GM12878 (cell line): ENCODE measurements around the gene FBXW7. TPM values are rescaled to one million over a fixed set of nuclear protein-coding genes. Genes with fewer than 3 reads are reported as not detected.

ENCODE experiments used
- ATAC-seq: fragments of 200-7000 bp; cut with Tn5 transposase; 3 replicates; pipeline ENCODE4 v1.9.1; 2020; ENCODE audit warnings: mild to moderate bottlenecking, moderate library complexity
- BruUV-seq: library from RNA; stranded (reverse); fragments of 400-500 nt; replicated peaks from 2 replicates; lab custom pipeline; 2021; lab: Mats Ljungman, UMichigan
- CTCF ChIA-PET: fragments of 300-600 bp; sonication (Branson Sonifier 250); formaldehyde crosslinking; extraction: SDS; loops from one replicate; lab custom pipeline; 2021; ENCODE audit warnings: inconsistent platforms; lab: Yijun Ruan, JAX
- POLR2A ChIA-PET: fragments of 350-600 bp; formaldehyde crosslinking; extraction: SDS; loops from one replicate; lab custom pipeline; 2021; ENCODE audit warnings: inconsistent platforms; lab: Charles Lee
- RAD21 ChIA-PET: fragments of 300-600 bp; sonication (Branson Sonifier 250); formaldehyde crosslinking; loops from one replicate; lab custom pipeline; 2023; ENCODE audit warnings: antibody characterized with exemption; ENCODE audit not compliant: unreplicated experiment; lab: Charles Lee
- SMC1A ChIA-PET: fragments of 300-600 bp; sonication (Branson Sonifier 250); formaldehyde crosslinking; loops from one replicate; lab custom pipeline; 2023; ENCODE audit not compliant: unreplicated experiment, uncharacterized antibody; lab: Charles Lee
- DNase-seq: peaks from one replicate; pipeline ENCODE4 v3.0.0-alpha.2; 2011; ENCODE audit warnings: low read depth, low spot score
- FAIRE-seq: peaks from 3 replicates; lab custom pipeline; 2011; peaks lifted over from hg19 to GRCh38; lab: Jason Lieb, UNC
- H2AFZ ChIP-seq: 2 replicates; pipeline ENCODE4 v1.6.0; 2011; ENCODE audit warnings: low read depth, low read length, control low read depth; ENCODE audit not compliant: control insufficient read depth
- H3K27ac ChIP-seq: 2 replicates; pipeline ENCODE4 v1.5.1; 2011; ENCODE audit warnings: control low read depth; ENCODE audit not compliant: control insufficient read depth, insufficient read depth
- H3K27me3 ChIP-seq, 2 experiments: replicated peaks in 1 of 2; 2 replicates each; pipeline versions ENCODE4 v1.6.0 to v1.6.1; 2011; ENCODE audit warnings: low read length in 1 of 2; ENCODE audit not compliant: control insufficient read depth in 2 of 2, insufficient read depth in 2 of 2
- H3K36me3 ChIP-seq, 2 experiments: 2 replicates each; pipeline ENCODE4 v1.5.1; 2011; ENCODE audit warnings: low read length in 1 of 2; ENCODE audit not compliant: control insufficient read depth in 2 of 2, insufficient read depth in 2 of 2
- H3K4me1 ChIP-seq: 2 replicates; pipeline ENCODE4 v1.6.1; 2011; ENCODE audit warnings: mild to moderate bottlenecking, low read length, moderate library complexity, mixed read lengths; ENCODE audit not compliant: control insufficient read depth, insufficient read depth
- H3K4me2 ChIP-seq: 2 replicates; pipeline ENCODE4 v1.6.0; 2011; ENCODE audit warnings: control low read depth; ENCODE audit not compliant: control insufficient read depth, insufficient read depth
- H3K4me3 ChIP-seq: fragments of 200-600 bp; sonication (generic); 2 replicates; pipeline ENCODE4 v1.5.1; 2016
- H3K79me2 ChIP-seq: 2 replicates; pipeline ENCODE4 v1.6.0; 2011; ENCODE audit warnings: low read length; ENCODE audit not compliant: control insufficient read depth, insufficient read depth
- H3K9ac ChIP-seq: 2 replicates; pipeline ENCODE4 v1.8.0; 2011; ENCODE audit warnings: low read length, control low read depth, mixed read lengths; ENCODE audit not compliant: control insufficient read depth, insufficient read depth
- H3K9me3 ChIP-seq: replicated peaks from 3 replicates; pipeline ENCODE4 v1.5.1; 2011; ENCODE audit warnings: mild to moderate bottlenecking, low read length; ENCODE audit not compliant: control insufficient read depth, insufficient read depth
- H4K20me1 ChIP-seq: 2 replicates; pipeline ENCODE4 v1.6.0; 2011; ENCODE audit not compliant: control insufficient read depth, insufficient read depth
- ATF3 ChIP-seq: IDR thresholded peaks from 2 replicates; pipeline ENCODE4 v1.6.1; 2011; ENCODE audit warnings: low read depth, mild to moderate bottlenecking, low read length, moderate library complexity, borderline replicate concordance; ENCODE audit errors: extremely low read depth
- E2F4 ChIP-seq: IDR thresholded peaks from 2 replicates; pipeline ENCODE4 v1.6.1; 2012; ENCODE audit warnings: low read depth, low read length, improper control_type of control experiment
- EGR1 ChIP-seq, 2 experiments: IDR thresholded peaks; 1 replicate in 1 of 2; 2 replicates in 1 of 2; pipeline ENCODE4 v1.6.1; 2011 to 2012; ENCODE audit warnings: low read depth in 2 of 2, low read length in 2 of 2, borderline replicate concordance in 1 of 2, mild to moderate bottlenecking in 1 of 2, moderate library complexity in 1 of 2
- IRF3 ChIP-seq: fragments of 450-650 bp; IDR thresholded peaks from 2 replicates; pipeline ENCODE4 v1.6.1; 2014; ENCODE audit warnings: mild to moderate bottlenecking
- PML ChIP-seq: IDR thresholded peaks from 2 replicates; pipeline ENCODE4 v1.6.1; 2012; ENCODE audit warnings: low read length, inconsistent platforms
- RELB ChIP-seq: fragments of 450-650 bp; IDR thresholded peaks from 2 replicates; pipeline ENCODE4 v1.6.1; 2017; ENCODE audit warnings: low read depth, mild to moderate bottlenecking, moderate library complexity
- TBL1XR1 ChIP-seq: IDR thresholded peaks from 2 replicates; pipeline ENCODE4 v1.6.1; 2012; ENCODE audit warnings: low read depth, low read length, improper control_type of control experiment
- USF2 ChIP-seq: IDR thresholded peaks from 2 replicates; pipeline ENCODE4 v1.6.1; 2011; ENCODE audit warnings: low read depth, low read length, improper control_type of control experiment, borderline replicate concordance
- YBX1 ChIP-seq: fragments of 450-650 bp; IDR thresholded peaks from 2 replicates; pipeline ENCODE4 v1.6.1; 2016; ENCODE audit warnings: antibody characterized with exemption
- WGBS: methylation state at CpG from one replicate; pipeline ENCODE4 v1.1.6; 2016; ENCODE audit warnings: low lambda C conversion rate; ENCODE audit not compliant: insufficient replicate concordance, insufficient coverage; ENCODE audit errors: missing lambda C conversion rate; 5-methylcytosine and 5-hydroxymethylcytosine counted together
- in situ Hi-C: fragments of 300-500 bp; cut with MboI; formaldehyde crosslinking; loops from 9 replicates; pipeline ENCODE4 v1.14.3; 2018; ENCODE audit warnings: mixed read lengths
- intact Hi-C: fragments of 100-400 bp; cut with micrococcal nuclease; formaldehyde crosslinking; loops from one replicate; pipeline ENCODE4 v1.14.2; 2022; ENCODE audit not compliant: unreplicated experiment
- polyA plus RNA-seq, 11 experiments: library from polyadenylated mRNA; depleted of rRNA in 4 of 11; unstranded in 6 of 11; stranded (reverse) in 5 of 11; fragments of >200 nt; fragmentation: Nextera tagmentation in 4 of 11; fragmentation: Illumina TruSeq in 1 of 11; extraction: Ambion mirVana in 4 of 11; extraction: Trizol in 1 of 11; gene quantifications; 1 replicate in 1 of 11; 2 replicates in 10 of 11; pipeline versions ENCODE4 v1.2.1 to v1.2.3, GENCODE V29; 2011 to 2016; ENCODE audit warnings: inconsistent platforms in 2 of 11, missing spikeins in 2 of 11, low read depth in 1 of 11
- total RNA-seq, 4 experiments: library from RNA; depleted of rRNA in 3 of 4; stranded (reverse); fragments of >200 nt in 3 of 4; fragmentation: Illumina TruSeq in 1 of 4; extraction: Trizol in 1 of 4; gene quantifications; 2 replicates each; pipeline versions ENCODE4 v1.2.1 to v1.2.3, GENCODE V29; 2013 to 2021

The FBXW7 gene
- total and polyA plus RNA-seq, 10 of the 15 experiments (the other 5 are each of a cell fraction or from before 2014, with no cell fraction given) = 35.8 to 118 (median 47.2) TPM

- 0% methylated on average over 3 of the region's 3 CpGs for whole genome bisulfite sequencing
- no TSS peak for BruUV-seq
- ATAC-seq = no peak
- Histone ChIP-seq H3K36me3 (no peaks in the 10 kb centered on the region), H4K20me1 (no peaks in the 10 kb centered on the region), H3K4me1 (peaks cover 79% of the 10 kb centered on the region), H3K9ac (peak overlapping the region; percentile 40; the same call in 1 of the 2 replicates), H3K27me3 (no peaks in the 10 kb centered on the region), H3K9me3 (no peaks in the 10 kb centered on the region), H3K4me3 (peak overlapping the region; percentile 22; the same call in 1 of the 2 replicates), H3K4me2 (peak overlapping the region; percentile 45), H2AFZ (peak overlapping the region; percentile 79), H3K79me2 (peaks cover 4% of the 10 kb centered on the region; the same call in 1 of the 2 replicates), H3K27ac (peak overlapping the region; percentile 83)
- ChIA-PET RAD21 (interaction anchor here (0.8 to 8.0 kb wide), 8 partner anchors 16 to 120 kb away, joined by 3 to 126 read pairs (median 4); partner anchors contain the start of gene FBXW7), SMC1A (interaction anchor here (0.6 to 11.2 kb wide), 7 partner anchors 14 to 96 kb away, joined by 3 to 231 read pairs (median 52); partner anchors contain the start of gene FBXW7), POLR2A (interaction anchor here (11.3 kb wide), 1 partner anchor 22 kb away, joined by 228 read pairs; the partner anchor contains the start of gene FBXW7), CTCF (interaction anchor here (0.9 to 1.6 kb wide), 3 partner anchors 22 to 84 kb away, joined by 3 to 5 read pairs (median 4); no protein-coding TSS in a partner anchor)
- in situ Hi-C loops = no loop called here
- DNase-seq = no peak
- no peak for FAIRE-seq
- intact Hi-C loops = no loop called here
- TF ChIP-seq USF2 = no peak
- TF ChIP-seq EGR1 (IDR thresholded peaks at IDR 0.05; ENCODE audit: borderline replicate concordance in 1 of 2, low read depth in 2 of 2, low read length in 2 of 2) = peak in 1 of 2 experiments; percentile 60; a peak in 1 of 3 replicates
Observed at GRCh38 chr4:152556834-152557233, 20.9 kb upstream of the FBXW7 start.

GRCh38 chr4:152556283-152556682 lies 20.4 kb upstream of the FBXW7 start:
- FAIRE-seq = no peak
- ChIA-PET CTCF (interaction anchor here (0.9 to 2.5 kb wide), 4 partner anchors 22 to 84 kb away, joined by 3 to 13 read pairs (median 4); no protein-coding TSS in a partner anchor), POLR2A (interaction anchor here (1.0 to 11.3 kb wide), 2 partner anchors 17 to 21 kb away, joined by 3 to 228 read pairs; partner anchors contain the start of gene FBXW7), RAD21 (interaction anchor here (0.8 to 8.0 kb wide), 7 partner anchors 16 to 85 kb away, joined by 3 to 126 read pairs (median 4); partner anchors contain the start of gene FBXW7), SMC1A (interaction anchor here (1.4 to 11.2 kb wide), 6 partner anchors 14 to 84 kb away, joined by 3 to 231 read pairs (median 60); partner anchors contain the start of gene FBXW7)
- in situ Hi-C loops = no loop called here
- H3K4me1 ChIP-seq = peaks cover 81% of the 10 kb centered on the region
- H3K9ac ChIP-seq = peak overlapping the region; percentile 37
- no peak for DNase-seq
- H3K36me3 ChIP-seq = no peaks in the 10 kb centered on the region
- no peaks in the 10 kb centered on the region for H3K27me3 ChIP-seq
- no peak for ATAC-seq
- H3K27ac ChIP-seq = peak overlapping the region; percentile 83
- peak overlapping the region; percentile 45 for H3K4me2 ChIP-seq
- WGBS = 9% methylated on average over 5 of the region's 5 CpGs
- no TSS peak for BruUV-seq
- intact Hi-C loops = no loop called here
- H2AFZ ChIP-seq = peak overlapping the region; percentile 79
- H3K9me3 ChIP-seq = no peaks in the 10 kb centered on the region; the same call in 2 of the 3 replicates
- H3K79me2 ChIP-seq = peaks cover 4% of the 10 kb centered on the region; the same call in 1 of the 2 replicates
- no peaks in the 10 kb centered on the region for H4K20me1 ChIP-seq
- H3K4me3 ChIP-seq = peak overlapping the region; percentile 22
- TF ChIP-seq PML = no peak
- no peak for TF ChIP-seq ATF3
- TF ChIP-seq E2F4 = no peak
- no peak for TF ChIP-seq RELB
- no peak for TF ChIP-seq YBX1
- TF ChIP-seq IRF3 = no peak
- no peak for TF ChIP-seq TBL1XR1
